Stimulated activated CD8-positive, alpha-beta memory T cell treated with anti-CD3 and anti-CD28 coated beads, Interleukin-4, amount 100 ng/mL, for 24 hours (primary cell): ENCODE results near the gene ARHGAP5.

ENCODE experiments used
- DNase-seq: peaks from one replicate; pipeline ENCODE4 v3.0.0-alpha.2; 2020; ENCODE audit warnings: low read depth

ARHGAP5 gene

GRCh38 chr14:32171469-32171868 is 94.4 kb downstream of the ARHGAP5 start:
- no peak for DNase-seq

GRCh38 chr14:32183151-32184058 is 106.3 kb downstream of the ARHGAP5 start:
- no peak for DNase-seq

GRCh38 chr14:32185097-32185496 is 108.0 kb downstream of the ARHGAP5 start:
- DNase-seq, result no peak

- no peak for DNase-seq
Observed at GRCh38 chr14:32186248-32186647, 109.1 kb downstream of the ARHGAP5 start.

GRCh38 chr14:32189811-32190210 is 112.7 kb downstream of the ARHGAP5 start:
- no peak for DNase-seq

GRCh38 chr14:32190673-32191072 is 113.6 kb downstream of the ARHGAP5 start:
- no peak for DNase-seq

- no peak for DNase-seq
Observed at GRCh38 chr14:32192712-32193373, 115.7 kb downstream of the ARHGAP5 start.

GRCh38 chr14:32193532-32193931 is 116.4 kb downstream of the ARHGAP5 start:
- no peak for DNase-seq

GRCh38 chr14:32195636-32196035 is 118.5 kb downstream of the ARHGAP5 start:
- DNase-seq, result no peak

GRCh38 chr14:32197919-32198318 is 120.8 kb downstream of the ARHGAP5 start:
- DNase-seq, result no peak

- DNase-seq, result no peak
Observed at GRCh38 chr14:32200368-32201192, 123.5 kb downstream of the ARHGAP5 start.

- DNase-seq, result peak; percentile 70
Observed at GRCh38 chr14:32201193-32201815, 124.2 kb downstream of the ARHGAP5 start.

- peak; percentile 2 for DNase-seq
Observed at GRCh38 chr14:32201816-32202490, 124.8 kb downstream of the ARHGAP5 start, which contains the start of gene RNU6-7. Gene RNU6-7, plus strand, starts transcription at chr14:32202045.

- DNase-seq, result no peak
Observed at GRCh38 chr14:32202491-32202997, 125.4 kb downstream of the ARHGAP5 start.

- peak; percentile 73 for DNase-seq
Observed at GRCh38 chr14:32202998-32203882, 126.1 kb downstream of the ARHGAP5 start, which contains the start of gene RNU6-8. Gene RNU6-8, minus strand, starts transcription at chr14:32203269.

GRCh38 chr14:32203928-32204357 is 126.8 kb downstream of the ARHGAP5 start:
- DNase-seq, result no peak

- no peak for DNase-seq
Observed at GRCh38 chr14:32205554-32205953, 128.4 kb downstream of the ARHGAP5 start.

- DNase-seq, result no peak
Observed at GRCh38 chr14:32205984-32206383, 128.9 kb downstream of the ARHGAP5 start.

- DNase-seq, result no peak
Observed at GRCh38 chr14:32206552-32206951, 129.4 kb downstream of the ARHGAP5 start.

GRCh38 chr14:32208490-32208889 is 131.4 kb downstream of the ARHGAP5 start:
- no peak for DNase-seq
